H9 (cell line): Measurements from ENCODE around the gene TMOD3. TPM values are rescaled to one million over a fixed set of nuclear protein-coding genes. Genes with fewer than 3 reads are reported as not detected.
A peak's percentile ranks its signal among the peaks of the same experiment; 100 is the strongest.
"Not testable (repeated sequence)": the region's sequence is repeated elsewhere in the genome, so short reads cannot be mapped to it uniquely, and the experiment has no call there.

Experiments used
- DNase-seq: peaks from one replicate; pipeline ENCODE4 v3.0.0-alpha.2; 2017
- H2AFZ ChIP-seq: one replicate; pipeline ENCODE4 v1.6.1; 2013; ENCODE audit warnings: mild to moderate bottlenecking, low read length, control low read depth, moderate library complexity
- H2AK5ac ChIP-seq: 2 replicates; pipeline ENCODE4 v1.6.1; 2013; ENCODE audit warnings: low read length, control low read depth, mixed read lengths; ENCODE audit not compliant: insufficient read length
- H2BK120ac ChIP-seq: one replicate; pipeline ENCODE4 v1.6.1; 2013; ENCODE audit warnings: low read depth, mild to moderate bottlenecking, low read length, control low read depth, inconsistent platforms; ENCODE audit not compliant: poor library complexity, severe bottlenecking
- H2BK12ac ChIP-seq: 2 replicates; pipeline ENCODE4 v1.6.1; 2013; ENCODE audit warnings: low read length, control low read depth, mixed read lengths, low read depth; ENCODE audit not compliant: insufficient read length
- H2BK15ac ChIP-seq: 2 replicates; pipeline ENCODE4 v1.6.1; 2013; ENCODE audit warnings: low read depth, low read length, control low read depth
- H2BK20ac ChIP-seq: one replicate; pipeline ENCODE4 v1.6.1; 2013; ENCODE audit warnings: low read depth, mild to moderate bottlenecking, low read length, control low read depth, inconsistent platforms; ENCODE audit not compliant: poor library complexity, severe bottlenecking
- H2BK5ac ChIP-seq: 2 replicates; pipeline ENCODE4 v1.6.1; 2013; ENCODE audit warnings: low read length, control low read depth, mixed read lengths; ENCODE audit not compliant: insufficient read length
- H3K14ac ChIP-seq: 2 replicates; pipeline ENCODE4 v1.6.1; 2013; ENCODE audit warnings: low read length, control low read depth; ENCODE audit not compliant: insufficient read depth
- H3K18ac ChIP-seq: 2 replicates; pipeline ENCODE4 v1.6.1; 2013; ENCODE audit warnings: low read depth, mild to moderate bottlenecking, mixed read lengths, low read length, control low read depth; ENCODE audit not compliant: insufficient read length
- H3K23ac ChIP-seq: 2 replicates; pipeline ENCODE4 v1.6.1; 2013; ENCODE audit warnings: low read length, control low read depth, mixed read lengths, low read depth; ENCODE audit not compliant: insufficient read length
- H3K23me2 ChIP-seq: 2 replicates; pipeline ENCODE4 v1.6.1; 2013; ENCODE audit warnings: low read depth, mild to moderate bottlenecking, mixed read lengths, low read length, control low read depth; ENCODE audit not compliant: insufficient read length, poor library complexity, severe bottlenecking
- H3K27ac ChIP-seq: 2 replicates; pipeline ENCODE4 v1.5.1; 2013; ENCODE audit warnings: low read length, control low read depth, mixed read lengths, low read depth; ENCODE audit not compliant: insufficient read length
- H3K27me3 ChIP-seq: 2 replicates; pipeline ENCODE4 v1.6.1; 2013; ENCODE audit warnings: low read length, control low read depth, inconsistent platforms; ENCODE audit not compliant: insufficient read depth
- H3K4ac ChIP-seq: 2 replicates; pipeline ENCODE4 v1.6.1; 2013; ENCODE audit warnings: low read depth, mild to moderate bottlenecking, control low read depth, inconsistent platforms, low read length, moderate library complexity
- H3K4me1 ChIP-seq: 2 replicates; pipeline ENCODE4 v1.6.1; 2013; ENCODE audit warnings: low read length, control low read depth, inconsistent platforms; ENCODE audit not compliant: insufficient read depth
- H3K4me2 ChIP-seq: 2 replicates; pipeline ENCODE4 v1.6.1; 2013; ENCODE audit warnings: low read length, control low read depth, mixed read lengths; ENCODE audit not compliant: insufficient read length, insufficient read depth
- H3K56ac ChIP-seq: 2 replicates; pipeline ENCODE4 v1.6.1; 2013; ENCODE audit warnings: low read depth, mild to moderate bottlenecking, mixed read lengths, low read length, control low read depth; ENCODE audit not compliant: insufficient read length
- H3K79me1 ChIP-seq: 2 replicates; pipeline ENCODE4 v1.6.1; 2013; ENCODE audit warnings: low read depth, mild to moderate bottlenecking, moderate library complexity, low read length, control low read depth, inconsistent platforms; ENCODE audit not compliant: insufficient read depth, poor library complexity, severe bottlenecking
- H3K79me2 ChIP-seq: 2 replicates; pipeline ENCODE4 v1.6.1; 2013; ENCODE audit warnings: low read length, control low read depth, inconsistent platforms; ENCODE audit not compliant: insufficient read depth
- H3K9ac ChIP-seq: 2 replicates; pipeline ENCODE4 v1.6.1; 2013; ENCODE audit warnings: low read length, control low read depth, mixed read lengths; ENCODE audit not compliant: insufficient read length; ENCODE audit errors: extremely low read depth
- H3K9me3 ChIP-seq: one replicate; pipeline ENCODE4 v1.6.1; 2013; ENCODE audit warnings: low read depth, low read length, inconsistent platforms; ENCODE audit not compliant: control insufficient read depth
- H3T11ph ChIP-seq: one replicate; pipeline ENCODE4 v1.6.1; 2013; ENCODE audit warnings: mild to moderate bottlenecking, low read length, control low read depth, inconsistent platforms
- H4K20me1 ChIP-seq: one replicate; pipeline ENCODE4 v1.6.1; 2013; ENCODE audit not compliant: control insufficient read depth, insufficient read length, insufficient read depth
- H4K5ac ChIP-seq: 2 replicates; pipeline ENCODE4 v1.6.1; 2013; ENCODE audit warnings: low read depth, mild to moderate bottlenecking, mixed read lengths, low read length, control low read depth; ENCODE audit not compliant: insufficient read length
- H4K8ac ChIP-seq: replicated peaks from 2 replicates; pipeline ENCODE4 v1.6.1; 2013; ENCODE audit warnings: low read length, control low read depth, mixed read lengths, low read depth; ENCODE audit not compliant: insufficient read length
- H4K91ac ChIP-seq: 2 replicates; pipeline ENCODE4 v1.6.1; 2013; ENCODE audit warnings: low read depth, mild to moderate bottlenecking, moderate library complexity, mixed read lengths, low read length, control low read depth; ENCODE audit not compliant: insufficient read length
- H3K27ac Mint-ChIP-seq, 3 experiments: 2 replicates in 2 of 3; 3 replicates in 1 of 3; pipeline ENCODE4 v1.8.0; 2020 to 2021; ENCODE audit warnings: mixed read lengths in 3 of 3, mild to moderate bottlenecking in 1 of 3, moderate library complexity in 1 of 3
- H3K27me3 Mint-ChIP-seq: 2 replicates; pipeline ENCODE4 v1.8.0; 2021; ENCODE audit warnings: low read depth, mild to moderate bottlenecking, moderate library complexity, mixed read lengths
- H3K36me3 Mint-ChIP-seq, 3 experiments: 2 replicates in 2 of 3; 3 replicates in 1 of 3; pipeline ENCODE4 v1.8.0; 2020 to 2021; ENCODE audit warnings: low read depth in 3 of 3, mixed read lengths in 3 of 3; ENCODE audit not compliant: insufficient read depth in 1 of 3
- H3K4me1 Mint-ChIP-seq, 2 experiments: 2 replicates each; pipeline ENCODE4 v1.8.0; 2020; ENCODE audit warnings: mixed read lengths in 2 of 2
- H3K4me3 Mint-ChIP-seq, 2 experiments: 2 replicates in 1 of 2; 3 replicates in 1 of 2; pipeline ENCODE4 v1.8.0; 2020 to 2021; ENCODE audit warnings: mild to moderate bottlenecking in 2 of 2, mixed read lengths in 2 of 2, moderate library complexity in 1 of 2
- H3K9me3 Mint-ChIP-seq, 2 experiments: 2 replicates in 1 of 2; 3 replicates in 1 of 2; pipeline ENCODE4 v1.8.0; 2020; ENCODE audit warnings: mild to moderate bottlenecking in 2 of 2, mixed read lengths in 2 of 2, moderate library complexity in 1 of 2
- WGBS: extraction: QIAGEN DNeasy Blood & Tissue Kit; methylation state at CpG from one replicate; pipeline ENCODE4 v1.1.7; 2013; ENCODE audit warnings: missing lambda C conversion rate, low lambda C conversion rate, mixed read lengths; ENCODE audit not compliant: insufficient read length; ENCODE audit errors: extremely low coverage; 5-methylcytosine and 5-hydroxymethylcytosine counted together
- total RNA-seq: library from RNA; stranded (reverse); gene quantifications from 2 replicates; pipeline ENCODE4 v1.2.1, GENCODE V29; 2021
- TF ChIP-seq, protein P1 (sequence below): fragments of 200-600 bp; sonication (generic); conservative IDR thresholded peaks from 3 replicates; pipeline ENCODE4 v1.8.0; 2021; ENCODE audit warnings: antibody characterized with exemption, mild to moderate bottlenecking

Gene TMOD3
- total RNA-seq, 1 experiment from 2014 or later = 24.7 TPM

DNA sequence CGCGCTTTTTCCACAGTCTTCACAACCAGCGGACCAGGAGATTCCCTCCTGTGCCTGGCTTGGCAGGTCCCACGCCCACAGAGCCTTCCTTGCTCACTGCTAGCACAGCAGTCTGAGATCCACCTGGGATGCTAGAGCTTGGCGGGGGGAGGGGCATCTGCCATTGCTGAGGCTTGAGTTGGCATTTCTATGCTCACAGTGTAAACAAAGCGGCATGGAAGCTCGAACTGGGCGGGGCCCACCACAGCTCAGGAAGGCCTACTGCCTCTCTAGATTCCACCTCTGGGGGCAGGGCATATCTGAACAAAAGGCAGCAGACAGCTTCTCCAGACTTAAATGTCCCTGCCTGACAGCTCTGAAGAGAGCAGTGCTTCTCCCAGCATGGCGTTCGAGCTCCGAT lies 42.3 kb upstream of the TMOD3 start:
- peaks cover 6 to 11% of the 10 kb centered on the region in 2 experiments; a peak in 2 of 5 replicates for H3K9me3 Mint-ChIP-seq
- H3K18ac ChIP-seq, H3K4ac ChIP-seq, H3K4me2 ChIP-seq, H4K8ac ChIP-seq, H2BK12ac ChIP-seq, H3K23me2 ChIP-seq, H3K27ac ChIP-seq, H2AFZ ChIP-seq, H3K27ac Mint-ChIP-seq, H3T11ph ChIP-seq, H2AK5ac ChIP-seq, H2BK120ac ChIP-seq, H3K9me3 ChIP-seq, H3K9ac ChIP-seq, H3K79me2 ChIP-seq, H2BK5ac ChIP-seq, H3K23ac ChIP-seq, H4K20me1 ChIP-seq, H3K4me1 ChIP-seq, H2BK15ac ChIP-seq, H4K5ac ChIP-seq, H4K91ac ChIP-seq, H3K27me3 ChIP-seq, H3K79me1 ChIP-seq, H3K14ac ChIP-seq, H3K56ac ChIP-seq, H2BK20ac ChIP-seq: not testable (repeated sequence)
- H3K4me1 Mint-ChIP-seq = peaks cover 9 to 13% of the 10 kb centered on the region in 2 experiments
- H3K4me3 Mint-ChIP-seq = peak overlapping the region in 1 of 2 experiments; percentile 21; a peak in 1 of 5 replicates
- no CpG with 5 or more reads among the region's 11 CpGs for WGBS
- TF ChIP-seq, protein P1, sequence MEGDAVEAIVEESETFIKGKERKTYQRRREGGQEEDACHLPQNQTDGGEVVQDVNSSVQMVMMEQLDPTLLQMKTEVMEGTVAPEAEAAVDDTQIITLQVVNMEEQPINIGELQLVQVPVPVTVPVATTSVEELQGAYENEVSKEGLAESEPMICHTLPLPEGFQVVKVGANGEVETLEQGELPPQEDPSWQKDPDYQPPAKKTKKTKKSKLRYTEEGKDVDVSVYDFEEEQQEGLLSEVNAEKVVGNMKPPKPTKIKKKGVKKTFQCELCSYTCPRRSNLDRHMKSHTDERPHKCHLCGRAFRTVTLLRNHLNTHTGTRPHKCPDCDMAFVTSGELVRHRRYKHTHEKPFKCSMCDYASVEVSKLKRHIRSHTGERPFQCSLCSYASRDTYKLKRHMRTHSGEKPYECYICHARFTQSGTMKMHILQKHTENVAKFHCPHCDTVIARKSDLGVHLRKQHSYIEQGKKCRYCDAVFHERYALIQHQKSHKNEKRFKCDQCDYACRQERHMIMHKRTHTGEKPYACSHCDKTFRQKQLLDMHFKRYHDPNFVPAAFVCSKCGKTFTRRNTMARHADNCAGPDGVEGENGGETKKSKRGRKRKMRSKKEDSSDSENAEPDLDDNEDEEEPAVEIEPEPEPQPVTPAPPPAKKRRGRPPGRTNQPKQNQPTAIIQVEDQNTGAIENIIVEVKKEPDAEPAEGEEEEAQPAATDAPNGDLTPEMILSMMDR = 0 out of 3 replicates have a peak, but pooled peaks have one; percentile 48
- H3K27me3 Mint-ChIP-seq = peaks cover 12% of the 10 kb centered on the region
- DNase-seq = peak; percentile 89
- H3K36me3 Mint-ChIP-seq = peaks cover 0 to 12% (median 2%) of the 10 kb centered on the region in 3 experiments; a peak in 4 of 7 replicates

DNA sequence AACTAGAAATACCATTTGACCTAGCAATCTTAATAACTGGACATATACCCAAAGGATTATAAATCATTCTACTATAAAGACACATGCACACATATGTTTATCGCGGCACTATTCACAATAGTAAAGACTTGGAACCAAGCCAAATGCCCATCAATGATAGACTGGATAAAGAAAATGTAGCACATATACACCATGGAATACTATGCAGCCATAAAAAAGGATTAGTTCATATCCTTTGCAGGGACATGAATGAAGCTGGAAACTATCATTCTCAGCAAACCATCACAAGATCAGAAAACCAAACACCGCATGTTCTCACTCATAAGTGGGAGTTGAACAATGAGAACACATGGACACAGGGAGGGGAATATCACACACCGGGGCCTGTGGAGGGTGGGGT lies 37.0 kb upstream of the TMOD3 start:
- H2BK5ac ChIP-seq, H4K91ac ChIP-seq, H4K20me1 ChIP-seq, H3K23ac ChIP-seq, H3K23me2 ChIP-seq, H3T11ph ChIP-seq, H3K9me3 Mint-ChIP-seq, H3K27ac ChIP-seq, H2BK15ac ChIP-seq, H3K4me2 ChIP-seq, H4K5ac ChIP-seq, H2BK120ac ChIP-seq, H2AFZ ChIP-seq, H4K8ac ChIP-seq, H3K14ac ChIP-seq, H2BK20ac ChIP-seq, H3K56ac ChIP-seq, H3K79me1 ChIP-seq, H3K4ac ChIP-seq, H3K18ac ChIP-seq, H2BK12ac ChIP-seq, H3K4me3 Mint-ChIP-seq, H3K79me2 ChIP-seq, H3K4me1 Mint-ChIP-seq, H3K9ac ChIP-seq, DNase-seq, H3K4me1 ChIP-seq, H3K27ac Mint-ChIP-seq, H3K9me3 ChIP-seq, H2AK5ac ChIP-seq, H3K27me3 ChIP-seq, H3K36me3 Mint-ChIP-seq: not testable (repeated sequence)
- peaks cover 12% of the 10 kb centered on the region for H3K27me3 Mint-ChIP-seq
- WGBS = no CpG with 5 or more reads among the region's 4 CpGs
